ENCODE results near the gene ZMYND11. TPM values are rescaled to one million over a fixed set of nuclear protein-coding genes. Genes with fewer than 3 reads are reported as not detected.

ZMYND11 gene
- total and polyA plus RNA-seq, 9 of the 15 experiments (the other 6 are each of a cell fraction or from before 2014, with no cell fraction given): 2.7 to 13.8 (median 8.8) TPM

GRCh38 chr10:135601-136464 is 578 bp downstream of the ZMYND11 start (continued):
- TF ChIP-seq ZNF644 (tag; IDR thresholded peaks at IDR 0.05; ENCODE audit: low read depth) (no peak), ATF4 (CRISPR knock-in tag; IDR thresholded peaks at IDR 0.05) (no peak), ARID4B (CRISPR knock-in tag; IDR thresholded peaks at IDR 0.05) (no peak), NUFIP1 (IDR thresholded peaks at IDR 0.05; ENCODE audit: partially characterized antibody) (no peak), ZBTB9 (CRISPR knock-in tag; IDR thresholded peaks at IDR 0.05) (no peak), L3MBTL2 (IDR thresholded peaks at IDR 0.05) (peak; percentile 63), ZSCAN32 (CRISPR knock-in tag; IDR thresholded peaks at IDR 0.05) (no peak), PCBP2 (IDR thresholded peaks at IDR 0.05; ENCODE audit: low read depth, low read length, poor library complexity, severe bottlenecking) (no peak), ZNF77 (CRISPR knock-in tag; IDR thresholded peaks at IDR 0.05) (no peak), ZNF347 (CRISPR knock-in tag; IDR thresholded peaks at IDR 0.05; ENCODE audit: low read depth) (no peak), RBM34 (IDR thresholded peaks at IDR 0.05; ENCODE audit: borderline replicate concordance, insufficient read depth, low read length) (no peak), RFX7 (CRISPR knock-in tag; IDR thresholded peaks at IDR 0.05) (no peak), PPARD (CRISPR knock-in tag; IDR thresholded peaks at IDR 0.05) (no peak), CGGBP1 (CRISPR knock-in tag; IDR thresholded peaks at IDR 0.05) (no peak), OTX1 (CRISPR knock-in tag; IDR thresholded peaks at IDR 0.05) (no peak), HMGXB4 (CRISPR knock-in tag; IDR thresholded peaks at IDR 0.05) (peak; percentile 95), CREBBP (IDR thresholded peaks at IDR 0.05; ENCODE audit: low read depth, low read length) (no peak), ETS2 (tag; IDR thresholded peaks at IDR 0.05; ENCODE audit: borderline replicate concordance, poor library complexity, severe bottlenecking) (no peak)

Data from K562 (cell line).